IgD-negative memory B cell (primary cell): ENCODE measurements around the gene GPRASP1. TPM values are rescaled to one million over a fixed set of nuclear protein-coding genes. Genes with fewer than 3 reads are reported as not detected.
A peak's percentile ranks its signal among the peaks of the same experiment; 100 is the strongest.
"Not testable (repeated sequence)": the region's sequence is repeated elsewhere in the genome, so short reads cannot be mapped to it uniquely, and the experiment has no call there.

Experiments
- H3K27ac Mint-ChIP-seq, 3 donors: one replicate each; pipeline ENCODE4 v1.8.0; 2020 to 2022; ENCODE audit warnings: mild to moderate bottlenecking in 3 of 3, mixed read lengths in 3 of 3, moderate library complexity in 1 of 3
- H3K27me3 Mint-ChIP-seq: one replicate; pipeline ENCODE4 v1.8.0; 2021; ENCODE audit warnings: mixed read lengths
- H3K36me3 Mint-ChIP-seq: one replicate; pipeline ENCODE4 v1.8.0; 2020; ENCODE audit warnings: mild to moderate bottlenecking, mixed read lengths
- H3K4me1 Mint-ChIP-seq, 3 donors: one replicate each; pipeline ENCODE4 v1.8.0; 2020 to 2022; ENCODE audit warnings: mixed read lengths in 3 of 3, mild to moderate bottlenecking in 1 of 3
- H3K4me3 Mint-ChIP-seq, 4 donors: one replicate each; pipeline ENCODE4 v1.8.0; 2020 to 2022; ENCODE audit warnings: mild to moderate bottlenecking in 4 of 4, mixed read lengths in 4 of 4, moderate library complexity in 3 of 4
- H3K9me3 Mint-ChIP-seq, 3 donors: one replicate each; pipeline ENCODE4 v1.8.0; 2020 to 2021; ENCODE audit warnings: mixed read lengths in 3 of 3, mild to moderate bottlenecking in 1 of 3
- polyA plus RNA-seq: library from polyadenylated mRNA; unstranded; fragments of 300-500 nt; fragmentation: Illumina TruSeq; gene quantifications from one replicate; pipeline ENCODE4 v1.2.3, GENCODE V29; 2021

GPRASP1 gene, protein sequence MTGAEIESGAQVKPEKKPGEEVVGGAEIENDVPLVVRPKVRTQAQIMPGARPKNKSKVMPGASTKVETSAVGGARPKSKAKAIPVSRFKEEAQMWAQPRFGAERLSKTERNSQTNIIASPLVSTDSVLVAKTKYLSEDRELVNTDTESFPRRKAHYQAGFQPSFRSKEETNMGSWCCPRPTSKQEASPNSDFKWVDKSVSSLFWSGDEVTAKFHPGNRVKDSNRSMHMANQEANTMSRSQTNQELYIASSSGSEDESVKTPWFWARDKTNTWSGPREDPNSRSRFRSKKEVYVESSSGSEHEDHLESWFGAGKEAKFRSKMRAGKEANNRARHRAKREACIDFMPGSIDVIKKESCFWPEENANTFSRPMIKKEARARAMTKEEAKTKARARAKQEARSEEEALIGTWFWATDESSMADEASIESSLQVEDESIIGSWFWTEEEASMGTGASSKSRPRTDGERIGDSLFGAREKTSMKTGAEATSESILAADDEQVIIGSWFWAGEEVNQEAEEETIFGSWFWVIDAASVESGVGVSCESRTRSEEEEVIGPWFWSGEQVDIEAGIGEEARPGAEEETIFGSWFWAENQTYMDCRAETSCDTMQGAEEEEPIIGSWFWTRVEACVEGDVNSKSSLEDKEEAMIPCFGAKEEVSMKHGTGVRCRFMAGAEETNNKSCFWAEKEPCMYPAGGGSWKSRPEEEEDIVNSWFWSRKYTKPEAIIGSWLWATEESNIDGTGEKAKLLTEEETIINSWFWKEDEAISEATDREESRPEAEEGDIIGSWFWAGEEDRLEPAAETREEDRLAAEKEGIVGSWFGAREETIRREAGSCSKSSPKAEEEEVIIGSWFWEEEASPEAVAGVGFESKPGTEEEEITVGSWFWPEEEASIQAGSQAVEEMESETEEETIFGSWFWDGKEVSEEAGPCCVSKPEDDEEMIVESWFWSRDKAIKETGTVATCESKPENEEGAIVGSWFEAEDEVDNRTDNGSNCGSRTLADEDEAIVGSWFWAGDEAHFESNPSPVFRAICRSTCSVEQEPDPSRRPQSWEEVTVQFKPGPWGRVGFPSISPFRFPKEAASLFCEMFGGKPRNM (N-terminal part only)
- polyA plus RNA-seq, result 2.0 TPM

DNA sequence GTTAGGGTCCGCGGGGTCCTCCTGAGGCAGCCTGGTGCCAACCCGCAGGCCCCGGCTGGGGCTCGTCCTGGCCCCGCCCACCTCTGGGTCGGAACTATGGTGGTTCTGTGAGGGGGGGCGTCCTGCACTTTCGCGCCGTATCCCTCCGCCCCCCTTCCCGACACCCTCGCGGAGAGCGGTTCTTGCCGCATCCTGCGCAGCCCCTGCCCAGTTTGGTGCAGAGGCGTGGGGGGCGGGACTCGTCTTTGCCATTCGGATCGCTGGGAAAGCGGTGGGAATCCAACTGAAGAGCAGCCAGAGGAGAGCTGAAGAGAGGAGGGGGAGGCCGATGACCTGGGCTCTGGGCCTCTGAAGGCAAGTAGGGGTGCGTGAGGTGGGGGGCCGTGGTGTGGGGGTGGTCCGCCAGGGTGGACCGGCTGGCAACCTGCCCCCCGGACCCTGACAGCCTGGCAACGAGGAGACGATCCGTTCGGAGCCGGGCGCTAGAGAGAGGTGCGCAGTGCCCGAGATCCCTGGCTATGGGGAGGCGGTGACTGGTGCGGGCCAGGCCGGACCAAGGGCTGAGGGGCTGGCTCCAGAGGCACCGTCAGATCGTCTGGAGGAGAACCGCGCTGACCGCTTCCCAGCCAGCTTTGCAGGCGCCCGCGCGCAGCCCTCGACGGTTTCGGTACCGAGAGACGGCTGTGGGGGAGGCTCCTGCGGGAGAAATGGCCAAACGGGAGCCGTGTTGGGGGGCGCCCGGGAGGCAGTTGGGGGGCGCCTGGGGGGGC, at the start of gene GPRASP1:
TSS of gene GPRASP1 (plus strand) at position 242 of the 770 bp plus-strand sequence. CDS start 2,431 bp downstream, outside the sequence.
- Mint-ChIP-seq H3K27ac (peak within 1 kb of the TSS; percentile 53 to 84 (median 68)), H3K9me3 (peaks cover 0 to 2% (median 0%) of the 10 kb centered on the region in 3 donors), H3K27me3 (peaks cover 3% of the 10 kb centered on the region), H3K4me3 (peak within 1 kb of the TSS; percentile 87 to 96 (median 94)), H3K36me3 (peaks cover 6% of the 10 kb centered on the region), H3K4me1 (peaks cover 0 to 3% (median 2%) of the 10 kb centered on the region in 3 donors)

DNA sequence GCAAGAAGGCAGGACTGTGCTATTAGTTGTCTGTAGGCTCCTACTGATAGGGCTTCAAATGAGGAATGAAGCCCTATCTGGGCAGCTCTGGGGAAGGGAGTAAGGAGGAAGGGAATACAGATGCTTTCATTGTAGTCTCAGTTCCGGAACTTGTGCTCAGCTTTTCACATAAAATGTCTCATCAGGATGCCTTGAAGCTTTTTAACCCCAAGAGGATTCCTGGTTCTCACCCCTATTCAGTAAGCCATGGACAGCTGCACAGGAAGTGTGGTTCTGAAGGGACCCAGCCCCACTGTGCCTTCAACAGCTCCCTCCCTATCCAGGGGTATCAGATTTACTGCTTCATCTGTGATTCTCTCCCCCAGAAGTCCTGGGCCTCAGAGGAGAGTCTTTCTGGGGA, 47.0 kb upstream of the GPRASP1 start:
- Mint-ChIP-seq H3K4me3 (peak overlapping the region in 1 of 4 donors; percentile 15), H3K27ac (no peak overlapping the region), H3K27me3 (no peaks in the 10 kb centered on the region), H3K36me3 (peaks cover 4% of the 10 kb centered on the region), H3K9me3 (no peaks in the 10 kb centered on the region), H3K4me1 (peaks cover 0 to 18% (median 17%) of the 10 kb centered on the region in 3 donors)

DNA sequence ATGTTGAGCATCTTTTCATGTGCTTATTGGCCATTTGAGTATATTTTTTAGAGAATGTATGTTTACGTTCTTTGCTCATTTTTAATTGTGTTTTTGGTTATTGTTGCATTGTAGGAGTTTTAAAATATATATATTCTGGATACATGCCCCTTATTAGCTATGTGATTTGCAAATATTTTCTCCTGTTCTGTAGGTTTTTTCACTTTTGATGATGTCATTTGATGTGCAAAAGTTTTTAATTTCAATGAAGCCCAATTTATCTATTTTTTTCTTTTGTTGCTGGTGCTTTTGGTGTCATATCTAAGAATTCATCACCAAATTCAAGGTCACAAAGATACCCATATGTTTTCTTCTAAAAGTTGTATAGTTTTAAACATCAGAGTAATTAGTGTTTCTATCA, 45.2 kb upstream of the GPRASP1 start:
- Mint-ChIP-seq H3K36me3 (peaks cover 7% of the 10 kb centered on the region), H3K27me3 (no peaks in the 10 kb centered on the region), H3K9me3 (no peaks in the 10 kb centered on the region), H3K4me1 (peaks cover 9 to 12% (median 10%) of the 10 kb centered on the region in 3 donors), H3K4me3 (no peak overlapping the region), H3K27ac (no peak overlapping the region)

DNA sequence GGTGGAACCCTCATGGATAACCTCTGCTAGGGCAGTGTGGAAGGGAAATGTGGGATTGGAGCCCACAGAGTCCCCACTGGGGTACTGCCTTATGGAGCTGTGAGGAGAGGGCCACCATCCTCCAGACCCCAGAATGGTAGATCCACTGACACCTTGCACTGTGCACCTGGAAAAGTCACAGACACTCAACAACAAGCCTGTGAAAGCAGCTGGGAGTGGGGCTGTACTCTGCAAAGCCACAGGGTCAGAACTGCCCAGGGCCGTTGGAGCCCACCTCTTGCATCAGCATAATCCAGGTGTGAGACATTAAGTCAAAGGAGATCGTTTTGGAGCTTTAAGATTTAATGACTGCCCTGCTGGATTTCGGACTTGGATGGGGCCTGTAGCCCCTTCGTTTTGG, 40.4 kb upstream of the GPRASP1 start:
- no peak overlapping the region for H3K27ac Mint-ChIP-seq
- peaks cover 7% of the 10 kb centered on the region for H3K36me3 Mint-ChIP-seq
- peaks cover 5 to 12% (median 10%) of the 10 kb centered on the region in 3 donors for H3K4me1 Mint-ChIP-seq
- no peaks in the 10 kb centered on the region for H3K27me3 Mint-ChIP-seq
- H3K9me3 Mint-ChIP-seq, result peaks cover 0 to 2% (median 2%) of the 10 kb centered on the region in 3 donors
- H3K4me3 Mint-ChIP-seq, result no peak overlapping the region

DNA sequence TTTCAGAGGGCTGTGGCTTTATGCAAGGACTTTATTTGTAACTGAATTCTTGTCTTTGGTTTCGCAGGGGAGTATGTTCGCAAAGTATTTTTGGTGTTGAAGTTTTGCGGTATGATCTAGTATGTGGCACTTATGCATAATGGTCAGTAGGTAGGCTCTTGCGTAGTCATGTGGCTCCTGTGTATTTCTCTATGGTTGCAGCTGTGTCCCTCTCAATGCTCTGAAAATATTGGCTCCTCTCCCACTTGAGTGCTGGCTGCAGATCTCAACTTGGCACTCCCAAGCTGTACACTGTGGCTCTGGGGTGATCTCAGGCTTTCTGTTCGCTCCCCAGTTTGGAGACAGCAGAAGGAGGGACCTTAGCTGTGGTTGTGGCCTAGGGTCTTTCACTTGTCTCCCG, 27.2 kb upstream of the GPRASP1 start:
- H3K9me3 Mint-ChIP-seq, result peaks cover 2 to 14% (median 12%) of the 10 kb centered on the region in 3 donors
- H3K36me3 Mint-ChIP-seq, result no peaks in the 10 kb centered on the region
- H3K4me3 Mint-ChIP-seq, result no peak overlapping the region
- no peaks in the 10 kb centered on the region for H3K27me3 Mint-ChIP-seq
- peaks cover 0 to 1% (median 0%) of the 10 kb centered on the region in 3 donors for H3K4me1 Mint-ChIP-seq
- H3K27ac Mint-ChIP-seq, result no peak overlapping the region

DNA sequence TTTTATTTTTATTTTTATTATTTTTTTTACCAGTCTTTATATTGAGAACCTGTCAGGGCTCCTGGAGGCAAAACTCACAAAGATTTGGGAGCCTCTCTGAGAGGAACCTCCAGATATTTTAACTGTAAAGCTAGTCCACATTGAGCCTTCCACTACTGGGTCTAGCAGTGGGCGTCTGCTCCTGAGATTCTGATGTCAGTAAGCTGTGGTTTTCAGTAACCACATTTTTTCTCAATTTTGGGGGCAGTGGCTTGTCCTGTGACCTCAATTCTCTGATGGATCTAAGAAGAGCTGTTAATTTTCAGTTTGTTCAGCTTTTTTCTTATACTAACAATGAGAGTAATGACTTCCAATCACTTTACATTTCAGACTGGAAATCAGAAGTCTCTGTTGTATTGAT, 23.6 kb upstream of the GPRASP1 start:
- Mint-ChIP-seq H3K4me3 (no peak overlapping the region), H3K27me3 (no peaks in the 10 kb centered on the region), H3K9me3 (peaks cover 0 to 1% (median 0%) of the 10 kb centered on the region in 3 donors), H3K36me3 (no peaks in the 10 kb centered on the region), H3K4me1 (peaks cover 0 to 1% (median 0%) of the 10 kb centered on the region in 3 donors), H3K27ac (no peak overlapping the region)

DNA sequence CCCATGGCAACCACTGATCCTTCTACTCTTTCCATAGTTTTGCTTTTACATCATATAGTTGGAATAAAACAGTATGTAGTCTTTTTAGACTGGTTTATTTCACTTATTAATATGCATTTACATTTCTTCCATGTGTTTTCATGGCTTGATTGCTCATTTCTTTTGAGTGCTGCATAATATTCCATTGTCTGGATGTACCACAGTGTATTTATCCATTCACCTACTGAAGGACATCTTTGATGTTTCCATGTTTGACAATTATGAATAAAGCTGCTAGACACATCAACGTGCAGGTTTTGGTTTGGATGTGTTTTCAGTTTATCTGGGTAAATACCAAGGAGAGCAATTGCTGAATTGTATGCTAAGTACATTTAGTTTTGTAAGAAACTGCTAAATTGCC, 13.7 kb upstream of the GPRASP1 start:
- Mint-ChIP-seq H3K36me3 (peaks cover 3% of the 10 kb centered on the region), H3K9me3 (peaks cover 0 to 5% (median 2%) of the 10 kb centered on the region in 3 donors), H3K4me3 (no peak overlapping the region), H3K27me3 (no peaks in the 10 kb centered on the region), H3K27ac (no peak overlapping the region), H3K4me1 (no peaks in the 10 kb centered on the region)

DNA sequence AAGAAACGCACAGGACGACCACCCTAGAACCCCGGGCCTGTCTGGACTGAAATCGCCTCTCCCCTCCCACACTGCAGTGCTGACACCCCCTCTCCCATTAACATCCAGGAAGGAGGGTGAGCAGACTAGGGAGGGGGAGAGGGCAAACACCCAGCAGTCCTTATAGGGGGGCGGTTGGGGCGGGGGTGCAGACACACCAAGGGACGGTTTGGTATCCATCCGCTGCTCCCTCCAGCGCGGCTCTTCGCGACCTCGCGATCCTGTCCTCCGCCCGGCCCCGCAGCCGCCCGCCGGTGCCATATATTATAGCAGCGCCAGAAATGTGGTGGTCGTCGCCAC, 411 bp upstream of the GPRASP1 start:
- Mint-ChIP-seq H3K4me3 (peak overlapping the region; percentile 86 to 96 (median 94)), H3K36me3 (peaks cover 6% of the 10 kb centered on the region), H3K4me1 (peaks cover 0 to 3% (median 2%) of the 10 kb centered on the region in 3 donors), H3K9me3 (peaks cover 0 to 2% (median 0%) of the 10 kb centered on the region in 3 donors), H3K27me3 (no peaks in the 10 kb centered on the region), H3K27ac (peak overlapping the region in 2 of 3 donors; percentile 30 to 84)

DNA sequence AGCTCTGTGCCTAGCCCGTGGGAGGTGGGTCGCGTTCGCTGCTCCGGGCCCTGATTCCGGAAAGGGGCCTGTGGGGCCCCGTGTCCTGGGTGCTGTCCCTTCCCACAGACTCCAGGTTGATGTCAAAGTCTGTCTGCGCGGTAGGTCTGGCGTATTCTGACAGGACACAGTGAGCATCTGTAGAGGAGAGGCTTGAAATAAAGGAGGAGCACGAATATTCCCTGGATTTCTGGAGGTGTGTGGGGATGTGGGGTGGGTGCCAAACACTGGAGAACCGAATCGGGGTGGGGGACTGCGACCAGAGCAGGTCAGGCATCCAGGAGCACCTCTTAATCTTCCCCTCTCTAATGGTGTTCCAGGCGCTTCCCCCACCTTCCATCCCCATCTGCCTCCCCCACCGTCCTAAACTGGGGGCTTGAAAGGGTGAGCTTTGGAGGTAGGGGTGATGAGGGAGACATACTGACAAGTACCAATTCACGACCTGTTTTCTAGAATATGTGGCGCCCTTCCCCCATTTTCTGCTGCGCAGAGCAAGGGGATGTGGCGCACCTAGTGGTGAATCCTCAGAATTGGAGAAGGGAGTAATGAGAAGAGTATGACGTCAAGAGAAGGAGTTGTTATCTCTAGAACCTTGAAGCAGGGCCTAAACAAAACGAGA, 877 bp downstream of the GPRASP1 start:
- peaks cover 6% of the 10 kb centered on the region for H3K36me3 Mint-ChIP-seq
- peaks cover 0 to 3% (median 2%) of the 10 kb centered on the region in 3 donors for H3K4me1 Mint-ChIP-seq
- H3K4me3 Mint-ChIP-seq, result peak overlapping the region; percentile 80 to 96 (median 88)
- peaks cover 0 to 2% (median 0%) of the 10 kb centered on the region in 3 donors for H3K9me3 Mint-ChIP-seq
- H3K27ac Mint-ChIP-seq, result peak overlapping the region; percentile 53 to 72 (median 66)
- H3K27me3 Mint-ChIP-seq, result peaks cover 4% of the 10 kb centered on the region

DNA sequence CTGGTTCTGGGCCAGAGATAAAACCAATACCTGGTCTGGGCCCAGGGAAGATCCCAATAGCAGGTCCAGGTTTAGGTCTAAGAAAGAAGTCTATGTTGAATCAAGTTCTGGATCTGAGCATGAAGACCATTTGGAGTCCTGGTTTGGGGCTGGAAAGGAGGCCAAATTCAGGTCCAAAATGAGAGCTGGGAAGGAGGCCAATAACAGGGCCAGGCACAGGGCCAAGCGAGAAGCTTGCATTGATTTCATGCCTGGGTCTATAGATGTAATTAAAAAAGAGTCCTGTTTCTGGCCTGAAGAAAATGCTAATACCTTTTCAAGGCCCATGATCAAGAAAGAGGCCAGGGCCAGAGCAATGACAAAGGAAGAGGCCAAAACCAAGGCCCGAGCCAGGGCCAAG, 3.4 kb downstream of the GPRASP1 start:
- Mint-ChIP-seq H3K27ac (no peak overlapping the region), H3K36me3 (peaks cover 6% of the 10 kb centered on the region), H3K9me3 (peaks cover 0 to 2% (median 0%) of the 10 kb centered on the region in 3 donors), H3K4me1 (peaks cover 4 to 8% (median 5%) of the 10 kb centered on the region in 3 donors), H3K27me3 (peaks cover 4% of the 10 kb centered on the region), H3K4me3 (peak overlapping the region in 1 of 4 donors; percentile 22)

DNA sequence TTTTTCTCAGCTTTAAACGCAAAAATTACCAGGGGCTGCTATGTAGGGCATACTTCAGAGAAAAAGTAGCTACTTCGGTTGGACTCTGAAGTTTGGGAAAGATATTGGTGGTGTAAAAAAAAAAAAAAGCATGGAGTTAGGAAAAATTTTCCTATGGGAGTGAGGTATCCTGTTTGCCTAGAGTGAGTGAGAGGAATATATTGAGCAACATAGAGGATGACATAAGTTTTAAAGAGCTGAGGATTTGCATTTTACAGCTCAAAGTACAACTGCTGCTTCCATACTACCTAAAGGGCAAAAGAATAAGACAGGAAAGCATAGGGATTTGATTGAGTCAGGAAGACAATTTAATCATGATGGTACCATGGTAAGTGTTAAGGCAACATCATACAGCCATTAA, 7.3 kb downstream of the GPRASP1 start:
- peaks cover 2% of the 10 kb centered on the region for H3K36me3 Mint-ChIP-seq
- H3K27me3 Mint-ChIP-seq, result peaks cover 4% of the 10 kb centered on the region
- peaks cover 3 to 10% (median 5%) of the 10 kb centered on the region in 3 donors for H3K4me1 Mint-ChIP-seq
- H3K9me3 Mint-ChIP-seq, result peaks cover 0 to 2% (median 0%) of the 10 kb centered on the region in 3 donors
- H3K27ac Mint-ChIP-seq, result no peak overlapping the region
- H3K4me3 Mint-ChIP-seq, result peak overlapping the region in 2 of 4 donors; percentile 10 to 18

DNA sequence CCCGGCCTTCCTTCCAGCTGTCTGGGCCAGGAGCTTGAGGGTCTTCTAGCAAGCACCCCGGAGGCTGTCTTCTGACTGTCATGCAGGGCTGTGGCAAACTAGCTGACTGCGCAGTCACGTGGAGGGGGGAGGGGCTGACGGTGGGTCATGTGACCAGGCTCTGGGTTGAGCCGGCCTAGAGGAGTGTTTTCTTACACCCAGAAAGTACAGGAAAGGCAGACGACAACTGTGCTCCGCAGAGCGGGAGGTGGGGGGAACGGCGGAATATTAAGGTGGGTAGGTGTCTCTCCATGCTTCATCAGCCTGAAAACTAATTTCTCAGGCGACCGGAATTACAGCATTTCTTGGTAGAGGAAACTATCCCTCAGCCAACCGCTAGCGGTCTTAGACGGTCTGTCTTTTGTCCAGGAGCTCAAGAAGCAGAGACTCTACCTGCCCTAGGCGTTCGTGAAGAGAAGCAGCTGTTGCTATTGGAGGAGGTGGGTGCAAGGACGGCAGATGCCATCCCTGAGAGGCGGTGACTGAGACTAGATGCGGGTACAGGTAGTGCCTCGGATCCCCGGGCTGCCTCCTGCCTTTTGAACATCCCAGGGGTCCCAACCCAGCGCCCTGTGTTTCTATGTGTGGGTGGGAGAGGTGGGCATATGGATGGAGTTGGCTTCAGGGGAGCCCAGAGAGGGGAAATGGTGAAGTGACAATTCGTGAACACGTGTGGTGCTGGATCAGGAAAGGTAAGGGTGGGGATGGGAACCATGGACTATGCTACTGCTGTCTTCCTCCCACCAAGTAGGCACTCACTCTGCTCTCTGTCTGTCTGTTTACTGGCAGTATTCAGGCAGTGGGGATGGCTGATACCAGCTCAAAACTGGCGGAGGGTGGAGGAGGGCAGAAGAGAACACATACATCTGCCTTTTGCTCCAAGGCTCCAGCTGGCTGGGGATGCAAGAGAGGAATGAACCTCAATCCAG, 8.8 kb downstream of the GPRASP1 start:
- H3K27me3 Mint-ChIP-seq, result peaks cover 4% of the 10 kb centered on the region
- peaks cover 0 to 2% (median 0%) of the 10 kb centered on the region in 3 donors for H3K9me3 Mint-ChIP-seq
- H3K4me3 Mint-ChIP-seq, result peak overlapping the region; percentile 87 to 97 (median 93)
- peak overlapping the region; percentile 79 to 98 (median 87) for H3K27ac Mint-ChIP-seq
- peaks cover 5% of the 10 kb centered on the region for H3K36me3 Mint-ChIP-seq
- peaks cover 3 to 10% (median 5%) of the 10 kb centered on the region in 3 donors for H3K4me1 Mint-ChIP-seq

DNA sequence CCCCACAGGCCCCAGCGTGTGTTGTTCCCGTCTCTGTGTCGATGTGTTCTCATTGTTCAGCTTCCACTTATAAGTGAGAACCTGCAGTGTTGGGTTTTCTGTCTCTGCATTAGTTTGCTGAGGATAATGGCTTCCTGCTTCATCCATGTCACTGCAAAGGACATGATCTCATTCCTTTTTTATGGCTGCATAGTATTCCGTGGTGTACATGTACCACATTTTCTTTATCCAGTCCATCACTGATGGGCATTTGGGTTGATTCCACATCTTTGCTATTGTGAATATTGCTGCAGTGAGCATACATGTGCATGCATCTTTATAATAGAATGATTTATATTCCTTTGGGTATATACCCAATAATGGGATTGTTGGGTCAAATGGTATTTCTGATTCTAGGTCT, 12.5 kb downstream of the GPRASP1 start:
- not testable (repeated sequence) for H3K27ac Mint-ChIP-seq, H3K36me3 Mint-ChIP-seq

More for the DNA sequence above, 12.5 kb downstream of the GPRASP1 start:
- H3K9me3 Mint-ChIP-seq, result peaks cover 0 to 11% (median 6%) of the 10 kb centered on the region in 3 donors
- H3K4me1 Mint-ChIP-seq, H3K4me3 Mint-ChIP-seq, H3K27me3 Mint-ChIP-seq: not testable (repeated sequence)
